GM12865 (cell line): ENCODE results near the gene IL15RA.
"Not testable (repeated sequence)": the region's sequence is repeated elsewhere in the genome, so short reads cannot be mapped to it uniquely, and the experiment has no call there.

Experiments used
- DNase-seq: peaks from one replicate; pipeline ENCODE4 v3.0.0; 2010; ENCODE audit warnings: low read depth
- H3K4me3 ChIP-seq: 2 replicates; pipeline ENCODE4 v1.5.1; 2011; ENCODE audit warnings: mild to moderate bottlenecking, low read depth, low read length, control low read depth
- CTCF ChIP-seq: IDR thresholded peaks from 2 replicates; pipeline ENCODE4 v1.5.1; 2011; ENCODE audit warnings: low read length, control low read depth, low read depth, inconsistent platforms; ENCODE audit not compliant: insufficient read depth; ENCODE audit errors: missing control alignments

IL15RA gene

GRCh38 chr10:5946786-5947185, 30.6 kb downstream of the IL15RA start:
- no peak overlapping the region for H3K4me3 ChIP-seq
- TF ChIP-seq CTCF, result no peak
- no peak for DNase-seq

GRCh38 chr10:5946419-5946775, 30.9 kb downstream of the IL15RA start:
- H3K4me3 ChIP-seq, DNase-seq: not testable (repeated sequence)

GRCh38 chr10:5945561-5946418, 31.6 kb downstream of the IL15RA start:
- no peak for DNase-seq
- no peak overlapping the region for H3K4me3 ChIP-seq
- TF ChIP-seq CTCF, result no peak

- no peak overlapping the region for H3K4me3 ChIP-seq
- no peak for TF ChIP-seq CTCF
- no peak for DNase-seq
These were observed 32.2 kb downstream of the IL15RA start for GRCh38 chr10:5945190-5945509.

- no peak for TF ChIP-seq CTCF
- no peak for DNase-seq
- H3K4me3 ChIP-seq, result no peak overlapping the region
These were observed 32.8 kb downstream of the IL15RA start for GRCh38 chr10:5944389-5945189.

- no peak for TF ChIP-seq CTCF
- no peak overlapping the region for H3K4me3 ChIP-seq
- DNase-seq, result no peak
These were observed 33.8 kb downstream of the IL15RA start for GRCh38 chr10:5943536-5943935.

GRCh38 chr10:5942474-5942873, 34.9 kb downstream of the IL15RA start:
- TF ChIP-seq CTCF, result no peak
- H3K4me3 ChIP-seq, result no peak overlapping the region
- DNase-seq, result no peak
